ENCODE measurements around the gene JADE1.

DNA sequence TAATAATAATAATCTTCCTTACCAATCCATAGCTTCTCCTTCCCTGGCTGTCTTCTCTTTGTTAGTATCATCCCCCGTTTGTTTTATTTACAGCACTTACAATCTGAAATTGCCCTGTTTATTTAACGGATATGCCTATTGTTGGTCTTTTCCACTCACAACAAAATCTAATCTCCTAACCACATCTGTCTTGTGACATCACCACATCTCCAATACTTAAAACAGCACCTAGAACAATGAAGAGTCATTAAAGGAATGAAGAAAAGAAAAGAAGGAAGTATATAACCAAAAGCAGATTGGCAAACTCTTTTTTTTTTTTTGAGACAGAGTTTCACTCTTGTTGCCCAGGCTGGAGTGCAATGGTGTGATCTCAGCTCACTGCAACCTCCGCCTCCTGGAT is 38.7 kb upstream of the JADE1 start:
- TF ChIP-seq, protein P1, sequence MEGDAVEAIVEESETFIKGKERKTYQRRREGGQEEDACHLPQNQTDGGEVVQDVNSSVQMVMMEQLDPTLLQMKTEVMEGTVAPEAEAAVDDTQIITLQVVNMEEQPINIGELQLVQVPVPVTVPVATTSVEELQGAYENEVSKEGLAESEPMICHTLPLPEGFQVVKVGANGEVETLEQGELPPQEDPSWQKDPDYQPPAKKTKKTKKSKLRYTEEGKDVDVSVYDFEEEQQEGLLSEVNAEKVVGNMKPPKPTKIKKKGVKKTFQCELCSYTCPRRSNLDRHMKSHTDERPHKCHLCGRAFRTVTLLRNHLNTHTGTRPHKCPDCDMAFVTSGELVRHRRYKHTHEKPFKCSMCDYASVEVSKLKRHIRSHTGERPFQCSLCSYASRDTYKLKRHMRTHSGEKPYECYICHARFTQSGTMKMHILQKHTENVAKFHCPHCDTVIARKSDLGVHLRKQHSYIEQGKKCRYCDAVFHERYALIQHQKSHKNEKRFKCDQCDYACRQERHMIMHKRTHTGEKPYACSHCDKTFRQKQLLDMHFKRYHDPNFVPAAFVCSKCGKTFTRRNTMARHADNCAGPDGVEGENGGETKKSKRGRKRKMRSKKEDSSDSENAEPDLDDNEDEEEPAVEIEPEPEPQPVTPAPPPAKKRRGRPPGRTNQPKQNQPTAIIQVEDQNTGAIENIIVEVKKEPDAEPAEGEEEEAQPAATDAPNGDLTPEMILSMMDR (IDR thresholded peaks at IDR 0.05) = no peak
- TF ChIP-seq POLR2A (IDR thresholded peaks at IDR 0.05) (no peak), EP300 (IDR thresholded peaks at IDR 0.05) (no peak)

Data from sigmoid colon (tissue), 4 donors.